GM12872 (cell line): ENCODE results near the gene CAV1.

Experiments
- CTCF ChIP-seq: IDR thresholded peaks from 3 replicates; pipeline ENCODE4 v1.5.1; 2011; ENCODE audit warnings: low read depth, mild to moderate bottlenecking, low read length, moderate library complexity; ENCODE audit not compliant: insufficient read depth

CAV1 gene

DNA sequence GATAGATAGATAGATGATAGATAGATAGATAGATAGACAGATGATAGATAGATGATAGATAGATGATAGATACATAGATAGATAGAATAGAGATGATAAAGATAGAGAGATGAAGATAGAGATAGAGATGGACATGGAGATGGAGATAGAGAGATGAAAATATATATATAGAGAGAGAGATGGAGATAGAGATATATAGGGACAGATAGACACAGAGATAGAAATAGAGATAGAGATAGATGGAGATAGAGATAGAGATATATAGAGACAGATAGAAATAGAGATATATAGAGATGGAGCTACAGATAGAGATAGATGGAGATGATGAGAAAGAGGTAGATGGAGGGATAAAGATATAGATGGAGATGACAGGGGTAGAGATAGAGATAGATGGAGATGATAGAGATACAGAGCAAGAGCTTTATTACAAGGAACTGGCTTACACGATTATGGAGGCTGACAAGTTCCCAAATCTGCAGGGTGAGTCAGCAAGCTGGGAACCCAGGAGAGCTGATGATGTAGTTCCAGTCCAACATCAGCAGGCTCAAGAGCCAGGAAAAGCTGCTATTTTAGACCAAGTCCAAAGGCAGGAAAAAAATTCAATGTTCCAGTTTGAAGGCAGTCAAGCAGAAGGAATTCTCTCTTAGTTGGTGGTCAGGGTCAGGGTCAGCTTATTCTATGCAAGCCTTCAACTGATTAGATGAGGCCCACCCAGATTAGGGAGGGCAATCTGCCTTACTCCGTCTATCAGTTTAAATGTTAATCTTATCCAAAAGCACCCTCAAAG lies 37.1 kb downstream of the CAV1 start:
- TF ChIP-seq CTCF: no peak

DNA sequence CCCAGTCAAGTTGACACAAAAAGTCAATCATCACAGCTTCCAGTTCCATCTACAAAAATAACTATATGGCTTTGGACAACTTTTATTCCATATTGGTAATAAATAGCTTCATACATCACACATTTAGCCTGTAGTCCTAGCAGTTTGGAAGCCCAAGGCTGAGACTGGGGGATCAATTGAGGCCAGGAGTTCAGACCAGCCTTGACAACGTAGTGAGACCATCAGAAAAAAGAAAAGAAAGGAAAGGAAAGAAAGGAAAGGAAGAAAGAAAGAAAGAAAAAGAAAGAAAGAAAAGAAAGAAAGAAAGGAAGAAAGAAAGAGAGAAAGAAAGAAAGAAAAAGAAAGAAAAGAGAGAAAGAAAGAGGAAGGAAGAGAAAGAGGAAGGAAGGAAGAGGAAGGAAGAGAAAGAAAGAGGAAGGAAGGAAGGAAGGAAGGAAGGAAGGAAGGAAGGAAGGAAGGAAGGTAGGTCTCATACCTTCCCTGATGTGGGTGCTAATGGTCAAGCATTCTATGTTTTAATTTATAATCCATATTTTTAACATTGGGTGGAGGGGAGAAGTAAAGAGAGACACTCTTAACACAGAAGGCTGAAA lies 37.8 kb downstream of the CAV1 start:
- no peak for TF ChIP-seq CTCF

- TF ChIP-seq CTCF: no peak
These were observed 41.1 kb downstream of the CAV1 start for GRCh38 chr7:116565981-116566380.

- no peak for TF ChIP-seq CTCF
These were observed 41.8 kb downstream of the CAV1 start for GRCh38 chr7:116566666-116567065.

GRCh38 chr7:116569737-116570136 lies 44.9 kb downstream of the CAV1 start:
- TF ChIP-seq CTCF: no peak

GRCh38 chr7:116570306-116570705 lies 45.5 kb downstream of the CAV1 start:
- TF ChIP-seq CTCF: no peak

DNA sequence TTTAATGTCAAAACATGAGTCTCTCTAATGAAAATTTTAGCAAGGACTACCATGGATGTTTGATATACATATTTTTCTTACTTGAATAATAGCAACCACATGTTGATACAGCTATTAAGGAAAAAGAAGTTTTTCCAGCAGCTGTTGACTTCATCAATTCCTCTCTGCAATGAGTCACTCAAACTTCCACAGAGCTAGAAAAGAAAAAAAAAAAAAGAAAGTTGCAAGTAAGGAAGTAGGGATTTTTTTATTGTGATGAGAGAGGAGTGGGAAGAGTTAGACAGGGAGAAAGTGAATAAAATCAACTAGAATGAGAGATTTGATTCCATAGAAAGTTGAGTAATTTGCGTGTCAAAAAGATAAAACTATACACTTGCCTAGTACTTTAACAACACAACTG lies 46.2 kb downstream of the CAV1 start:
- no peak for TF ChIP-seq CTCF
